SK-N-MC (cell line): ENCODE results near the gene TRIM5.
"Not testable (repeated sequence)": the region's sequence is repeated elsewhere in the genome, so short reads cannot be mapped to it uniquely, and the experiment has no call there.

ENCODE experiments used
- DNase-seq: peaks from one replicate; pipeline ENCODE4 v3.0.0-alpha.2; 2011; ENCODE audit warnings: low read depth, low spot score
- H3K27ac ChIP-seq: fragments of 200-600 bp; sonication (generic); 2 replicates; pipeline ENCODE4 v1.5.1; 2016; ENCODE audit warnings: mixed run types
- H3K36me3 ChIP-seq: fragments of 200-600 bp; sonication (generic); 2 replicates; pipeline ENCODE4 v1.6.1; 2017; ENCODE audit warnings: antibody characterized with exemption, low read length, mixed read lengths; ENCODE audit not compliant: insufficient read depth
- H3K4me3 ChIP-seq: fragments of 200-600 bp; sonication (generic); 2 replicates; pipeline ENCODE4 v1.5.1; 2016
- H3K9ac ChIP-seq: fragments of 200-600 bp; sonication (generic); 2 replicates; pipeline ENCODE4 v1.8.0; 2017; ENCODE audit warnings: mixed run types, mixed read lengths; ENCODE audit not compliant: insufficient read length
- H3K9me3 ChIP-seq: fragments of 200-600 bp; sonication (generic); 2 replicates; pipeline ENCODE4 v1.6.1; 2017; ENCODE audit warnings: low read depth, mild to moderate bottlenecking, antibody characterized with exemption, low read length, moderate library complexity, mixed read lengths
- EZH2 ChIP-seq: fragments of 200-600 bp; sonication (generic); IDR thresholded peaks from one replicate; pipeline ENCODE4 v1.6.1; 2017; ENCODE audit warnings: antibody characterized with exemption
- FOXP2 ChIP-seq: optimal IDR thresholded peaks from 2 replicates; pipeline ENCODE3; 2011; ENCODE audit warnings: mild to moderate bottlenecking, moderate library complexity; ENCODE audit not compliant: insufficient read depth; ENCODE audit errors: extremely low read length, control extremely low read depth
- POLR2AphosphoS5 ChIP-seq: IDR thresholded peaks from 2 replicates; pipeline ENCODE4 v1.6.1; 2012; ENCODE audit warnings: mild to moderate bottlenecking, low read depth, low read length, borderline replicate concordance

The TRIM5 gene, protein sequence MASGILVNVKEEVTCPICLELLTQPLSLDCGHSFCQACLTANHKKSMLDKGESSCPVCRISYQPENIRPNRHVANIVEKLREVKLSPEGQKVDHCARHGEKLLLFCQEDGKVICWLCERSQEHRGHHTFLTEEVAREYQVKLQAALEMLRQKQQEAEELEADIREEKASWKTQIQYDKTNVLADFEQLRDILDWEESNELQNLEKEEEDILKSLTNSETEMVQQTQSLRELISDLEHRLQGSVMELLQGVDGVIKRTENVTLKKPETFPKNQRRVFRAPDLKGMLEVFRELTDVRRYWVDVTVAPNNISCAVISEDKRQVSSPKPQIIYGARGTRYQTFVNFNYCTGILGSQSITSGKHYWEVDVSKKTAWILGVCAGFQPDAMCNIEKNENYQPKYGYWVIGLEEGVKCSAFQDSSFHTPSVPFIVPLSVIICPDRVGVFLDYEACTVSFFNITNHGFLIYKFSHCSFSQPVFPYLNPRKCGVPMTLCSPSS

GRCh38 chr11:5684646-5685362 lies at the start of gene TRIM5:
TRIM5 (minus strand) TSS chr11:5685074; CDS start chr11:5680177, 4,897 bp downstream.
- Histone ChIP-seq H3K36me3 (no peaks in the 10 kb centered on the region; the same call in 1 of the 2 replicates), H3K27ac (peak within 1 kb of the TSS; percentile 95), H3K9ac (peak within 1 kb of the TSS; percentile 89), H3K4me3 (peak within 1 kb of the TSS; percentile 80), H3K9me3 (no peaks in the 10 kb centered on the region)
- DNase-seq: peak; percentile 86
- TF ChIP-seq POLR2AphosphoS5: peak; percentile 83
- TF ChIP-seq EZH2: no peak

GRCh38 chr11:5727691-5728090 lies 42.8 kb upstream of the TRIM5 start:
- DNase-seq: no peak
- Histone ChIP-seq H3K9ac (no peak overlapping the region), H3K9me3 (no peaks in the 10 kb centered on the region), H3K4me3 (no peak overlapping the region), H3K36me3 (no peaks in the 10 kb centered on the region), H3K27ac (no peak overlapping the region)
- TF ChIP-seq FOXP2 (no peak), EZH2 (no peak)

DNA sequence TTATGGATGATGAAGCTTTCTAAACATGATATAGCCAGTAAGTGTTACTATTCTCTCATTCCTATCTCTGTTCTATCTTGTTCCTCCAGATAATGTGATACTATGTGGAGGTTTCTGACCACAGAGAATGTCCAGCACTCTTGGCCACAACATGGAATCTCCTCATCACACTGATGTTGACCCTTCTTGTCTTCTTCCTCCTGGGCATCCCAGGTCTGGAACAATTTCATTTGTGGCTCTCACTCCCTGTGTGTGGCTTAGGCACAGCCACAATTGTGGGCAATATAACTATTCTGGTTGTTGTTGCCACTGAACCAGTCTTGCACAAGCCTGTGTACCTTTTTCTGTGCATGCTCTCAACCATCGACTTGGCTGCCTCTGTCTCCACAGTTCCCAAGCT lies 41.5 kb upstream of the TRIM5 start:
- Histone ChIP-seq H3K4me3 (no peak overlapping the region), H3K9me3 (no peaks in the 10 kb centered on the region), H3K36me3 (no peaks in the 10 kb centered on the region), H3K9ac (no peak overlapping the region), H3K27ac (no peak overlapping the region)
- TF ChIP-seq FOXP2 (no peak), EZH2 (no peak)
- no peak for DNase-seq

DNA sequence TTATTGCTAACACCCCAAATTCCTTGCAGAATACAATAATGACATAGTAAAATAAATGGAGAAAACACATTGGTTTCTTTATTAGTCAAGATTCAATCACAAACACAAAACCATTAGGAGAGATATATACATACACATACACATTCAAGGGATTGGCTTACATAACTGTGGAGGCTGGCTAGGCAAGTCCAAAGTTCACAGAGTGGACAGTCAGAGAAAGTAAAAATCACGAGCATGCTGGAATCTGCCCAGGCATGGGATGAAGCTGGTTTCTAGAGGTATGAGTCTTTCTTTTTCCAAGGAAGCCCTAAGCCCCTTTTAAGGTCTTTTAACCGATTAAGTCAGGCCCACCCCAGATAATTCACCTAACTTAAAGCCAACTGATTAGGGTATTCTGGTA lies 37.7 kb upstream of the TRIM5 start:
- no peak overlapping the region for H3K4me3 ChIP-seq
- DNase-seq: no peak
- no peaks in the 10 kb centered on the region for H3K36me3 ChIP-seq
- no peak overlapping the region for H3K9ac ChIP-seq
- TF ChIP-seq FOXP2: no peak
- no peak for TF ChIP-seq EZH2
- no peak for TF ChIP-seq POLR2AphosphoS5
- H3K27ac ChIP-seq: no peak overlapping the region
- H3K9me3 ChIP-seq: no peaks in the 10 kb centered on the region

DNA sequence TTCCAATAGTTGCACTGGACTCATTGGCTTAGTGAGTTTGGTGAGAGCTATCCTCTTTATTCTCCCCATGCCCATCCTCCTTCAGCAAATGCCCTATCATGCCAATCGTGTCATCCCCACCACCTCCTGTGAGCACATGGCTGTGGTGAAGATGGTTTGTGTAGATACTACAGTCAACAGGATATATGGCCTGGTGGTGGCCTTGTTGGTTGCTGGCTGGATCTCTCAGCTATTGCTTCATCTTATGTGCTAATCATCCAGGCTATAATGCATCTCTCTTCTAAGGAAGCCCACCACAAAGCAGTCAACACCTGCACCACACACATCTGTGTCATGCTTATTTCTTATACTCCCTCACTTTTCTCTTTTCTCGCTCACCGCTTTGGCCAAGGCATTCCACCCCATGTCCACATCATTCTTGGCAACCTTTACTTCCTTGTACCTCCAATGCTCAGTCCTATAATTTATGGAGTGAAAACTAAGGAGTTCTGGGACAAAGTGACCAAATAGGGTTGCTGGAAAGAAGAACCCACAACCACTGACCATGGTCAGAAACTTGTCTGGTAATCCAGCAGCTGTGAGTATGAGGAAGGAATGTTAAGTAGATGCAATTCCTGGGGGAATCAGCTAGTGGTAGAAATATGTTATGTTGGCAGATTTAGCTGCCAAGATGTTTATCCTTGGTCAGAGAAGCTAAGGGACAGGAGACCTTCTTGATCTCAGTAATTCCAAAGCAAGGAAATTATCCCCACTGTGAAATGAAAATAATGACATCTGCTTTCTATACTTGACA lies 35.0 kb upstream of the TRIM5 start:
- TF ChIP-seq POLR2AphosphoS5 (no peak), FOXP2 (no peak), EZH2 (no peak)
- H3K9me3 ChIP-seq: no peaks in the 10 kb centered on the region
- no peaks in the 10 kb centered on the region for H3K36me3 ChIP-seq
- H3K4me3 ChIP-seq: no peak overlapping the region
- no peak overlapping the region for H3K9ac ChIP-seq
- DNase-seq: no peak
- H3K27ac ChIP-seq: no peak overlapping the region

DNA sequence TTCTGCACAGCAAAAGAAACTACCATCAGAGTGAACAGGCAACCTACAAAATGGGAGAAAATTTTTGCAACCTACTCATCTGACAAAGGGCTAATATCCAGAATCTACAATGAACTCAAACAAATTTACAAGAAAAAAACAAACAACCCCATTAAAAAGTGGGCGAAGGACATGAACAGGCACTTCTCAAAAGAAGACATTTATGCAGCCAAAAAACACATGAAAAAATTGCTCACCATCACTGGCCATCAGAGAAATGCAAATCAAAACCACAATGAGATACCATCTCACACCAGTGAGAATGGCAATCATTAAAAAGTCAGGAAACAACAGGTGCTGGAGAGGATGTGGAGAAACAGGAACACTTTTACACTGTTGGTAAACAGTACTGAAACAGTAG lies 31.6 kb upstream of the TRIM5 start:
- not testable (repeated sequence) for H3K9me3 ChIP-seq, DNase-seq, H3K9ac ChIP-seq, H3K36me3 ChIP-seq, H3K27ac ChIP-seq, H3K4me3 ChIP-seq

DNA sequence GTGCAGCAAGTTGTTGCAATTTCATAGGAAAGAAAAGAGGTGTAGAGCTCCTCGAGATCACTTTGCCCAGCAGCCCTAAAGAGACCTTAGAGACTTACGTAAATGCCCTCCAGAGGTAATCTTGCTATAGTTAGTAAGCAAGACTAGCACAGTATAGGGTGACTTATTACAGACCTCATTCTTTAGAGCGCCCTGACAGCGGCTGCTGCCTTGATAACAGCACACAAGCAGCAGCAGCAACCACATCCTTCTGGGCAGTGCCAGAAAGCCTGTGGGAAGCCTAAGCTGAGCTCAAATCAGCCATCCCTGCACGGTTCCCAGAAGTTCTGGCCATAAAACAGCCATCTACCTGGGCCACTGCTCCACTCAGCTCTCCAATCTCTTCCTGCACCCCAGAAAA lies 28.8 kb upstream of the TRIM5 start:
- H3K4me3 ChIP-seq: no peak overlapping the region
- H3K9me3 ChIP-seq: no peaks in the 10 kb centered on the region
- H3K27ac ChIP-seq: no peak overlapping the region
- no peak for DNase-seq
- H3K36me3 ChIP-seq: no peaks in the 10 kb centered on the region
- TF ChIP-seq POLR2AphosphoS5 (no peak), EZH2 (no peak), FOXP2 (no peak)
- no peak overlapping the region for H3K9ac ChIP-seq

DNA sequence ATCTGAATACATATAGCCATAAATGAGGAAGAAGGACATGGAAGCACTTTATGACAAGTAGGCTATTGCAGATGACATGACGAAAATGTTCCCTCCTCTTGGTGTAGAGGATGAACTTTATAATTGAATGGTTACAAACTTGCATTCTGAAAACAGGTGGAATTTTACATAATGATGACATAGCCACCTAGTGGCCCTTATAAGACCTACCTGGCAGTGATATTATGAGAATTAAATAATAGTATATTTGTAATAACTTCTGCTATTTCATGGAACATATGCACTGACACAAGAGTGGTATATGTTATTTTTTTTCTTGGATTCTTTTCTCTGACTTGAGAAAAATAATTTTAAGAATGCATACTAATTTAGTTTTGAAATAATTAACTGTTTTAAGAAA lies 27.6 kb upstream of the TRIM5 start:
- no peak for TF ChIP-seq FOXP2
- TF ChIP-seq POLR2AphosphoS5: no peak
- TF ChIP-seq EZH2: no peak
- Histone ChIP-seq H3K9ac (no peak overlapping the region), H3K36me3 (no peaks in the 10 kb centered on the region), H3K27ac (no peak overlapping the region), H3K4me3 (no peak overlapping the region), H3K9me3 (no peaks in the 10 kb centered on the region)
- DNase-seq: no peak
